GM21381 (cell line): ENCODE measurements around the gene PTGER2.
A peak's percentile ranks its signal among the peaks of the same experiment; 100 is the strongest.

ENCODE experiments used
- ATAC-seq: cut with Tn5 transposase; IDR thresholded peaks from one replicate; pipeline ENCODE4 v1.9.1; 2021; ENCODE audit warnings: mild to moderate bottlenecking, moderate library complexity; ENCODE audit not compliant: unreplicated experiment

Gene PTGER2

DNA sequence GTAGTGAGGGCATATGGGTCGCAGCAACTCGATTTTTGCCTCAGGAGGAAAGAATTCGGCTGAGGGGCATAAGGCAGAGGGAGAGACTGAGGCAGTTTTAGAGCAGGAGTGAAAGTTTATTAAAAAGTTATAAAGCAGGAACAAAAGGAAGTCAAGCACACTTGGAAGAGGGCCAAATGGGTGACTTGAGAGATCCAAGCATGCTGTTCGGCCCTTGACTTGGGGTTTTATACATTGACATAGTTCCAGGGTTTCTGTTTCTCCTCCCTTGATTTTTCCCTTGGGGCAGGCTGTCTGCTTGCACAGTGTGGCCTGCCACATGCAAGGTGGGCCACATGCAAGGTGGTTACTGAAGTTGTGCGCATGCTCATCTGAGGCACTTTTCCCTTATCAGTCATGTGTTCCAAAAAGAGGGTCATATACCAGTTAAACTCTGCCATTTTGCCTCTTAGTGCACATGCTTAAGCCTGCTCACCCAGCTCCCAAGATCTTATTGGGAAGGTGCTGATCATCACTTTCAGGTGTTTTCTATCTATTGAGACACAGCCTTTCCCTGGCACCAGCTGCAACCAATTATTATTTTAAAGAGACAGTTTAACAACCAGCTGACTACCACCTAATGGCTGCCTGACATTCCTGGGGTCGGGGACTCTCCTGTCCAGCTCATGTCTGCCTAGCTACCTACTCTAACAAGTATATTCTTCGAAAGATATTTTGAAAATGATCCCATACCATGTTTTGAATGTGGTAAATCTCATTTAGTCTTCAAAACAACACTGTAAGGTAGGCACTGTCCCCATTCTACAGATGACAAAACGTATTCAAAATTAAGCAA is 19.9 kb downstream of the PTGER2 start:
- no peak for ATAC-seq

DNA sequence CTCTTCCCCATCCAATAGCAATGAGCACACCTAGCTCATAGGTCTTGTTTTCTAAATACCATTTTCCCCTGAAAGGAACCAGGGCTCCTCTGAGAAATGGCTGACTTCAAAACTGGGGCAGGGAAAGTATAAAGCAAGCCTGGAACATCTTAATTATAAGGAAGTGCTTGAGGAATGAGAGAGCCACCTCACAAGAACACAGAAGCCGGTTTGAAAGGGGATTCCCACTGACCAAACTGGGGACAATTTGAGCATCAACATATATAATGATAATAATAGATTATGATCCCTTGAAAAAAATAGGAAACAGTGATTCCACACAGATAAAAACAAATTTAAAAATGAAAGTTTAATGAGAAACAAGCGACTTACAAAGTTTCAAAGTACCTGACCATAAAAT is 22.1 kb downstream of the PTGER2 start:
- no peak for ATAC-seq

DNA sequence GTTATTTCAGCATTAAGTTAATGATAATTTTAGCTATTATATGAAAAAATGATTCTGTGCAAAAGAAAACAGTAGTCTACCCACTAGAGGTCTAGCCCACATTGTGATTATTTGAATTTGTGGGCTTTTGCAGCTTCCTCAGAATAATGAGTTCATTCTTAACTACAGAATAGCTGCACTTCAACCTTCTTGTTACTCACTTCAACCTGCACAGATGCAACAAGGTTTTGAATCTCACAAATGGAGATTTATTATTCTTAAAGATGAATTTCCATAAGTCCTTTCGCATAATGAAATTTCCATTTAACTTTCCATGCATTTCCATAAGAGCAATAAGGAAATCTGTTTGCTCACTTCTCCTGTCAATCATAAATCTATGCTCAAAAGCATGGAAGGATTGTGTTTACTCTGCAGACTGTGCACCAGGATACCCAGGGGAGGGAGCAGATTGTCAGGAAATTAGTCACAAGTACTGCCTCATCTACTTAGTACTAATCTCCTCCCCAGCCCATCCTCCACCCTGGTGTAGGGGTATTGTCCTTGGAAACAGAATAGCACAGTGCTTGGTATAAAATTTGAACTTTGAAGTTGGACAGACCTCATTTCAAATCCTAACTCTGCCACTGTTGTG is 24.1 kb downstream of the PTGER2 start:
- ATAC-seq: no peak

DNA sequence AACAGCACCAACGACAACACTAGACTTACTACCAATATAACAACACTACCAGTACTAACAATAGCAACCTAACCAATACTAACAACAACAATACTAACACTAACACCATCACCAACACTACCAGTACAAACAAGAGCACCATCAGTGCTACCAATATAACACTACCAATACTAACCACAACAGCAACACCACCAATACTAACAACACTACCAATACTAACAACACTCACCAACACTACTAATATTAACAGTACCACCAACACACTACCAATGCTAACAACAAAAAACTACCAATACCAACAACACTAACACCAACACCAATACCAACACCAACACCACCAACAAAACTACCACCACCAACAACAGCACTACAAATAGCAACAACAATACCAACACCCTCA is 25.1 kb downstream of the PTGER2 start:
- ATAC-seq: no peak

DNA sequence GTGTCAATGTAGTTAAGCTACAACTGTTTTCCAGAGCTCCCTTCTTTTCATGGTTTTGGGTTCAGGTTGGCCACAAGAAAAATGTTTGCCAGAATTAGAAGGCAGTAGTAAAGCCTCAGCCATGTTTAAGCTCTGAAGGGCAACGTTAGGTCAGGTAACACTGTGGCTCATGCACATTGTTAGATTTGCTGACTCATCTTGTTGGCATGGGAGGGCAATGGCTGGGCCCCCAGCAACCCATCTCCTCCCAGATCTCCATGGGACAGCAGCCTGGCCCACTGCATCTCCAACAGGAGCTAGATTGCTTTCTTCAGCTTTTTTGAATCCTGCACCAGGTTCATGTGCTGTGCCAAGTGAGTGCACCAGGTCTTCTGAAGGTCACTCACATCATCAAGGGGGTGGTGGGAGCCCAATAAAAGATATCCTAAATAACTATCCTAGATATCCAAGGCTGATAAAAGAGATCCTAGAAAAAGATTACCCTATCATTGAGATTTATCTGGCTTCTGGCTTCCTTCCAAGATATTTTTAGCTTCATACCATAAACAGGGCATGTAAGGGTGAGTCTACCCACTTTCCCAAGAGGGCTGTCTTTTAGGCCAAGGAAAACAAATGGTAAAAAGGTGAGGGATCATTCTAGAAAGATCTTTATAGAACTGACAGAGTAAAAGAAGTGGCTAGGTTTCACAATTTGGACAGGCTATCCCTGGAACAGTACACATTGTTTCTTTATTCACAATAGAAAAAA is 28.9 kb downstream of the PTGER2 start:
- no peak for ATAC-seq

DNA sequence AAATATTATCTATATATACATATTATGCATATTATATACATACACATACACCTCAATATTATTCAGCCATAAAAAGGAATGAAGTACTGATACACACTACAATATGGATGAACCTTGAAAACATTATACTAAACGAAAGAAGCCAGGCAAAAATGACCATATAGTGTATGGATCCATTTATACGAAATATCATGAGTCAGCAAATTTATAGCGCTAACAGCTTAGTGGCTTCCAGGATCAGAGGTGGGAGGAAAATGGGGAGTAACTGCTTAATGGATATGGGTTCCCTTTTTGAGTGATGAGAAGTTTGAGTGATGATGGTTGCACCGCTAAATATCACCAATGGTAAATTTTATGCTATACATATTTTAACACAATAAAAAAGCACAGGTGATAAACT is 32.7 kb downstream of the PTGER2 start:
- ATAC-seq: no peak

DNA sequence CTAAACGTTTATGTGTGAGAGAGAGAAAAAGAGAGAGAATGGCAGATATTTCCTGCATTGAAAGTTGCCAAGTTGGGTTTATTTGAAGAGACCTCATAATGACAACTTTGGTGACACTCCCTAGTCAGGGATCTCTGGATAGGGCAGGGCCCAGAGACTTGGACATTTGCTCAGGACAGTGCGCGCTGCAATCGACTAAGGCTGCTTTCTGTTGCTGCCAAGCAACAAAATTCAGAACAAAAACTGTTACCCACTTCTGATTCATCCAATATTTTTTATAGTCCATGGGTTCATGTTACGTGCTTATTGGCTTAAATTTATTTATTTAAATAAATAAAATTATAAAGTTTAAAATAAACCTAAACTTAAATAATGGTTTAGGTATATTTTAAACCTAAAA is 34.2 kb downstream of the PTGER2 start:
- no peak for ATAC-seq

DNA sequence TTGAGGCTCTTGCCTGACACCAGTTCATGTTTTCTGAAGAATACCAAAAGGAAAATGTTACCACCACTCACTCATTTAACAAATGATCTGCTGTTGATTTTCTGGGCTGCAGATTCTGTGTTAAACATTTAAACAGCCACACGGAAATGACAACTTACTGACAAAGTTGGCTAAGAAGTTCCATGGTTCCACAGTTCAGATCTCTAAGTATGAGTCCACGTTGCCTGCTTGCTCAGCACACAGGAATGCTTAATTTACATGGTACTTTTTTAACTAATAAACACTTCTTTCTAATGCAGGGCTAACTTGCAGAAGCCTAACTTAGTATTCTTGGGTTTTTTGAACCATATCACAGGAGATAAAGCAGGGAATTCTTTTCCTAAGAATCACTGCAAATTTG is 34.7 kb downstream of the PTGER2 start:
- ATAC-seq: no peak

DNA sequence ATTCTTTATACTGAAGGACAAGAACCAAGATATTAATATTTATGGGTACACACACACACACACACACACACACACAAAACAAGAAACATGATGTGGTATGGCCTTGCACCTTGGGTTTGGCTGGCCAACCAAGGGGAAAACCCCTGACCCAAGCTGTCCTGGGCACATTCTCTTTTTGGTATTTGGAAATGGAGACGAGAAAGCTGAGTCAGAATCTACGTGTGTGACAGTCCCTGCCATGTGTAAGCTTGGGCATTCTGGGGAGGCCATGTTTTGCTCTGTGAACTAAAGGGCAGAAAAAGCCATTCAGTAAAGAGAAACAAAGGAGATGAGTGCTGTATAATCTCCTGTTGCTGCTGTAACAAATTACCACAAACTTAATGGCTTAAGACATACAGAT is 35.6 kb downstream of the PTGER2 start:
- ATAC-seq: no peak

DNA sequence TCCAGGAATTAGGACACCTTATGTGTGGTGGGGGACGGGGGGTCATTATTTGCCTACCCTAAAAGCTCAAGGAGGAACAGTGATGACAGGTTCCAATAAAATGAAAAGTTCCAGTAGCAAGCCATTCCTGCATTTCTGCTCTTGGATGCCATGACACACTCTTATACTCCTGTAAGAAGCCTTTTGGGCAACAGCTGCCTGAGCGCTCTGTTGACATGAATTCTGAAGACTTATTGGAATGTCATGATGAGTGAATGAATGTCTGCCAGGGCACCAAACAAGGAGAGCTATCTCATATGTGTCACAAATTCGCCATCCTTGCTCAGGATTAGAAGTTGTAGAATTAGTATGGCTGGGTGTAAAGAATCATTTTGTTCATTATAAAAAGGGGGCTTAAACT is 36.3 kb downstream of the PTGER2 start:
- no peak for ATAC-seq

DNA sequence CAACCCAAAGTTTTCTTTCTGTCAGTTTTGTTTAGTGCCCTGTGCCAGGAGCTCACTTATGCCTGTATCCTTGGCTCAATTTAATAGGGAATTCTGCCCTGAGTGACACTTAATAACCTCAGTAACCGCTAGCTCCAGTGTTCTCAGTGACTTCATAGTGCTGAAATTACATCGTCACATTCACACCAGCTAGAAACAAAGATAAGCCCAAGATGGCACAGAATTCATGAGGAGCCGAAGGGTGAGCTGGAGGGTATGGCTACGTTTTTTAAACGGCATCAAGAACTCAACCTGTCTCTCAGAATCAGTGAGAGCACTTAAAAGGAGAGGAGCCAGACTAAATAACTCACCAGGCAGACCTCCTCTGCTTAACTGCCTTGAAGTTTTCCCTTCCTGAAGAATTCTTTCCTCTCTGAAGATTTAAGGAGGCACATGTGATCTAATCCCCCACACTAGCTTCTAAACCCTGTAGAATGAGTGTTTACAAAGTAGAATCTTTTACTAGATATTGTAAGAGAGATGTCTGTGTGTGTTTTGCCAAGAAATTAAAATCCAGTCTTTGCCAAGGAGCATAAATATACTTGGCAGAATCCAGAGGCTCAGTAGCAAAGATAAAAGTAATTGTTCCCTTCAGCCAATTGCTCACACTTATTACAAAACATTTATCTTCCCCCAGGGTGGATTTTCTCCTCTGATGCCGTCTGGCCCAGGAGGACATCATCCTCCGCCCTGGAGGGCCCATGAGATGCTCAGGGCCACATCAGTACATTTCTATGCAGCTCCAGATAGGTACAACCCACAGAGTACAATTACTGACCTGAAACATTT is 37.3 kb downstream of the PTGER2 start:
- peak; percentile 35 for ATAC-seq

DNA sequence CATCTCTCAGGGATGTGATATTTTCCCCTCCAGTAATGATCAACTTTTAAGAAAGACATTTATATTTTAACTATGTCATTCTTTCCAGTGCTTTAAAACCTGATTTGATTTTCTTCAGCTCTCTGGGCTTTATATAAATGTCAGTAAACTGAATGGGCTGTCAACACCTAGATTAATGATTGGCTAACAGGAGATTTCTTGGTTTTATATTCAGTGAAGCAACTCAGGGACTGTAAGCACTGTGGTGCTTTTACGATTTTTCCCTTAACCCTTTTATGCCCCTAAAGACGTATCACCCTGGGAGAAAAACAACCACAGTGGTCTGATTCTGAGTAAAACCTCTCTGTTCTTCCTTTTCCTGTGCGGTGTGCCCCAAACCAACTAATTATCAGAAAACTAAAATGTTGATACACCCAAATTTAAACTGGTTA is 38.0 kb downstream of the PTGER2 start:
- peak; percentile 86 for ATAC-seq

DNA sequence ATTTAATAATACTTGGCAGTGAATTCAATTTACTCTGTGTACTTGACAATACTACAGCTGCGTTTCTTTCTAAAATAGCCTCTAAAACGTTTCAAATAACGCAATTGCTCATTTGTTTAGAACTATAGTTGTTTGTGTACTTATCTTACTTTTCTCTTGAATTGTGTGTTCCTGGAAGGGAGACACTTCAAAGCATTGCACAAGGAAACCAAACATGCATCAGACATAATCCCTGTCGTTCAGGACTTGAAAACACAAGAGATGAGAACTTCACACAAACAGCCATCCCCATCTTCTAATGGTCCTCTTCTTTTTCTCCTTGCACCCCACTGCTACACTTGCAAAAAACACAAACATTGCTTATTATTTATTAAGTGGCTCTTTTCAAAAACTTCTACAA is 38.5 kb downstream of the PTGER2 start:
- ATAC-seq: no peak

DNA sequence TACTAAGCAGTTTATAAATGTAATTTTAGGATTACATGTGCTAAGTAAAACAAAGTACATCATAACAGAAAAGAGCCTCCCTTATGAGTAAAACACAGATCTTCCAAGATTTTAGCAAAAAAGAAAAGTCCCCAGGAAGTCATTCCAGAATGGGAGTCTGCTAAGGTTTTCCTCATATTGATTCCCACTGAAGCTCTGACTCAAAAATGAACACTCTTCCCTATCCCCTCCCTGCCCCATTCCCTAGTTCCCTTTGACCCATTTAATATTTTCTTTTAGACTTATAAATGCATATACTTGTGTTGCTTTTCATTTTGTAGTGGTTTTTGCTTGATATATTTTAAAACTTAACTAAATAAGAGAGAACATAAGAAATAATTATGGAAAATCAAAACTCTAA is 40.1 kb downstream of the PTGER2 start:
- no peak for ATAC-seq

DNA sequence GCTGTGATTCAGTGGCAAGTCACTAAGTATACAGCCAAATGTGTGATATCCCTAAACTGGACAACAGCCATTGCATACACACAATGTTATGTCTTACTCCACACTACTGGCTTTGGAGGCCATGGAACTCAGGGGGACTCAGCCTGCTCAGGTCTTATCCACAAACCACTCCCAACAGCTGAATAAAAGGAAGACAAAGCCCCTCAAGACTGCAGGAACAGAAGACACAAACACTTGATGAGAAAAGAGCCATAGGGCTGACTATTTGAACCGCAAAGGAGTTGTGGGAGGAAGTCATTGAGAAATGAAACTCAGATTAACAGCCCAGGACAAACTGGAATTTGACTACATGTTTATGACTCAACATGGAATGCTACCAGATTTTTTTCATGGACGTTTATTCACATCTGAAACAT is 40.9 kb downstream of the PTGER2 start:
- no peak for ATAC-seq

DNA sequence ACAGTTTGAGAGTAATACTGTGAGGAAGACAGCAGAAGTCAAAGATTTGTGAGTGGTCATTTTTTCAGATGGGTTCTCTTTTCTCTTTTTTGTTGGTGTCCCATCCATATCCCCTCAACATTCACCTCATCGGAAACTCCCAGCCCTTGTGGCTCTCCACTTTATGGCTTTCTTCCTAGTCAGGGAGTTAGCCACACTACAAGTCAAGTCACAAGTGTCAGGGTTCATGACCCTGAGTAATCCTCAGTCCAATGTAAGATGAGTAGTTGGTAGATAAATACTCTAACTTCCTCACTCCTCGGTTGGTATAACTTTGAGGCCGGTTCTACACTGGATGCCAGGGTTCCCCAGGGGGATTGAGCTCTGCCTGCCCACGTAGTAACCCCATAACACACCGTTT is 41.4 kb downstream of the PTGER2 start:
- ATAC-seq: no peak

DNA sequence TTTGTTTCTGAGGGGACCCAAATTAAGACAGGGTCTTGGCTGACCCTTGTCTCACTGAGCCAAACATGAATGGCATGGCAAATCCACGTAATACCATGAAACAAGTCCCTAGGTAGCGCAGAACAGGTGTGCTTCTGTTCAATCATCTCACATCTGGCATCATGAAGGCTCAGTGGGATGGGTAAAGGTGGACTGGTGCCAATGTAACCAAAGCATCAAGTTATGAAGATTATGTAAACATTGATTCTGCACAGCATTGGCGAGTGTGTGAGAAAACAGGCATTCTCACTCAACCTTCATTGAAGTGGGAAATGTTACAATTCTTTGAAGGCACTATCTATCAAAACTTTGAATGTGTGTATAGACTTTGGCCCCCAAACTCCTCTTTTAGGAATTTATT is 41.9 kb downstream of the PTGER2 start:
- ATAC-seq: no peak

DNA sequence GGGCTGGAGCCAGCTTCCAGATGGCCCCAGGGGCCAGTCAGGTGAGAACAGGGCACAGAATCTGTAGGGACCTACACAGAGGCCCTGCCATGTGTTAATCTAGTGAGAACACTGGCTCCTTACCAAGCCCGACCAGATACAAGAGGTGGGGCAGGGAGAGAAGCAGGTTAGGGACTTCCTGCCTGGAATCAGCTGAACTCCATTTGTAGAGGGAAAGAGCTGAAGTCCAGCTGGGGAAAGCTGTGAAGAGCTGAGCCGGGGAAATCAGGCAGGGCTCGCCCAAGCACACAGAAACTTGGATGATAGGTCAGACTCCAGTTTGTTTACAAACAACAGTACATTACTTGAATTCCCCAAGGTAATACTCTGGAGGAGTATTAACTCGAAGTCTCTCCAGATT is 46.7 kb downstream of the PTGER2 start:
- no peak for ATAC-seq

DNA sequence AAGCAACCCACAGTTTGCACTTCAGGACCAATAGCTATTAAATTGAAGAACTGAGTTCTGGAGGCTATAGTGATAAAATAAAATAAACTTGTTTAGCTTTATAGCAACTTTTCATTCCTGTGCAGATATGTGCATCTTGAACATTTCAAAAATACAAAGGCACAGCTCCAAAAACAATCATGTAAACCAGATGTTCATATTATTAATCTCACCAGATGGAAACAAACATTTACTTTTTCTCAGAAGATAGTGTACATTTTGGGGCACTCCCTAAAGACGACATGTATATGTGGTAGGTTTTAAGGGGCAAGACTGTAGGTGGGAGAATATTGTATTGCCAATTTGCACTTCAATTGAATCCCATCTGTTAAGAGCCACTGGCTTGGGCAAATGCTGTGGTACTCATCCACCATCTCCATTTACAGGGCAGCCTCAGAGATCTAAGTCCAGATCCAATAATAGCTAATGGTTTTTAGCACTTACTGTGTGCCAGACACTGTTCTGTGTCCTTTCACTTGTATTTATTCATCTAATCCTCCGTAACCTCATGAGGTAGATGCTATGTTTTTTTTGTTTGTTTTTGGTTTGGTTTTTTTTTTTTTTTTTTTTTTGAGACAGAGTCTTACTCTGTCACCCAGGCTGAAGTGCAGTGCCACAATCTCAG is 49.1 kb downstream of the PTGER2 start:
- ATAC-seq: no peak

DNA sequence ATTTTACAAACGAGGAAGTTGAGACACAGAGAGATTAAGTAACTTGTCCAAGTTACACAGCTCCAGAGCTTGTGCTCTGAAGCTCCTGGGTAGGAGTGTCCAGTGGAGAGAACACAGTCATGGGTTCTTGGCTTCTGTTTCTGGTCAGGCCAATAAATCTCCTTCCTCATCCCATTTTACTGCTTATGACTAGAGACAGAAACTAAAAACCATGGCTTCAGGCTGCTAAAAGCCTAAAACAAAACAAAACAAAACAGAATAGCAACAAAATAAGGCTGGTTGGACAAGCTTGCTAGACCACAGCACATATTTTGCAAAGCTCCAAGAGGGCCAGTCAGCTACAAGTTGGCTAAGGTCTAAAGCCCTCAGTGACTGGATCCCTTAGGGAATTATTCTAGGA is 49.8 kb downstream of the PTGER2 start:
- ATAC-seq: no peak

DNA sequence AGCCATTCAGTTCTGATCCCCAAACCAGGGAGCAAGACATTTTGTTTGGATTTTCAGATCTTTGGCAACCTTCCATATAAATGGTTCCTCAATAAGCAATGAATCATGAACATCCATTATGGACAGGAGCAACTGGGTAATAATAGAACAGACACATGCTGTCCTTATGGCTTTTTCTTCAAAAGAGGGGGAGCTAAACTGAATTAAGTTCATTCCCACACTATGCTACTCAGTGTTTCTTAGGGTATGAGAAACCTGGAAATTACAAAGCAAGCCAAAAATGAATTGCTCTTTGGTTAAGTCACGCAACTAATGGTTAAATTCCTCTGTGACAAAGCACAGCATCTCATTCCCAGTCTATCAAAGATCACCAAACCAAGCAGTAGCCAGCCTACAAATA is 51.0 kb downstream of the PTGER2 start:
- no peak for ATAC-seq
